HG02981 (cell line): ENCODE measurements around the gene FOXL2.
A peak's percentile ranks its signal among the peaks of the same experiment; 100 is the strongest.
"Not testable (repeated sequence)": the region's sequence is repeated elsewhere in the genome, so short reads cannot be mapped to it uniquely, and the experiment has no call there.

ENCODE experiments used
- ATAC-seq: cut with Tn5 transposase; IDR thresholded peaks from one replicate; pipeline ENCODE4 v1.9.1; 2021; ENCODE audit warnings: mild to moderate bottlenecking, moderate library complexity; ENCODE audit not compliant: unreplicated experiment

Gene FOXL2

GRCh38 chr3:138933981-138934691 lies 12.8 kb downstream of the FOXL2 start:
- ATAC-seq, result no peak

- ATAC-seq, result no peak
These were observed 13.8 kb downstream of the FOXL2 start for GRCh38 chr3:138933068-138933668.

- no peak for ATAC-seq
These were observed 18.1 kb downstream of the FOXL2 start for GRCh38 chr3:138928727-138929372.

- ATAC-seq, result peak; percentile 78
These were observed 23.4 kb downstream of the FOXL2 start for GRCh38 chr3:138923531-138923994.

- ATAC-seq, result not testable (repeated sequence)
These were observed 24.5 kb downstream of the FOXL2 start for GRCh38 chr3:138922400-138922799.

- no peak for ATAC-seq
These were observed 25.3 kb downstream of the FOXL2 start for GRCh38 chr3:138921316-138922292.

GRCh38 chr3:138919325-138919724 lies 27.6 kb downstream of the FOXL2 start:
- ATAC-seq, result no peak

GRCh38 chr3:138916824-138917223 lies 30.1 kb downstream of the FOXL2 start:
- ATAC-seq, result no peak

GRCh38 chr3:138915503-138916498 lies 31.1 kb downstream of the FOXL2 start:
- peak; percentile 80 for ATAC-seq

GRCh38 chr3:138914870-138915502 lies 32.0 kb downstream of the FOXL2 start:
- ATAC-seq, result peak; percentile 2

GRCh38 chr3:138913766-138914165 lies 33.2 kb downstream of the FOXL2 start:
- no peak for ATAC-seq

- no peak for ATAC-seq
These were observed 34.7 kb downstream of the FOXL2 start for GRCh38 chr3:138912237-138912636.

- ATAC-seq, result no peak
These were observed 35.3 kb downstream of the FOXL2 start for GRCh38 chr3:138911621-138912020.

GRCh38 chr3:138909904-138910303 lies 37.0 kb downstream of the FOXL2 start:
- no peak for ATAC-seq

GRCh38 chr3:138908846-138909245 lies 38.1 kb downstream of the FOXL2 start:
- ATAC-seq, result no peak

GRCh38 chr3:138907539-138907938 lies 39.4 kb downstream of the FOXL2 start:
- ATAC-seq, result no peak

- no peak for ATAC-seq
These were observed 44.8 kb downstream of the FOXL2 start for GRCh38 chr3:138902171-138902570.

- ATAC-seq, result no peak
These were observed 45.4 kb downstream of the FOXL2 start for GRCh38 chr3:138901567-138901966.

- ATAC-seq, result no peak
These were observed 47.5 kb downstream of the FOXL2 start for GRCh38 chr3:138899351-138899991.
